NCI-H748 (cell line): Measurements from ENCODE around the gene TEN1.
"Not testable (repeated sequence)": the region's sequence is repeated elsewhere in the genome, so short reads cannot be mapped to it uniquely, and the experiment has no call there.

ENCODE experiments used
- DNase-seq: peaks from one replicate; lab custom pipeline; 2025; ENCODE audit not compliant: unreplicated experiment; lab: John Stamatoyannopoulos, UW

The TEN1 gene

GRCh38 chr17:75978938-75979704, at the start of gene TEN1, which contains the start of gene ACOX1:
TSS of gene TEN1 (plus strand) at chr17:75979240. CDS start at chr17:75986193, 6,953 bp downstream.
TSS of gene ACOX1 (minus strand) at chr17:75979166. CDS start at chr17:75979073, 93 bp downstream.
- peak; percentile 95 for DNase-seq

GRCh38 chr17:75931062-75931461, 48.0 kb upstream of the TEN1 start:
- no peak for DNase-seq

GRCh38 chr17:75932852-75933251, 46.2 kb upstream of the TEN1 start:
- no peak for DNase-seq

- DNase-seq: no peak
Observed at GRCh38 chr17:75933808-75934207, 45.2 kb upstream of the TEN1 start.

- DNase-seq: no peak
Observed at GRCh38 chr17:75937652-75938051, 41.4 kb upstream of the TEN1 start.

GRCh38 chr17:75940727-75941441, 38.2 kb upstream of the TEN1 start, which contains the start of gene FBF1:
TSS of gene FBF1 (minus strand) at chr17:75941042. CDS start at chr17:75938149, 2,893 bp downstream.
- peak; percentile 91 for DNase-seq

GRCh38 chr17:75941442-75941819, 37.6 kb upstream of the TEN1 start:
- no peak for DNase-seq

GRCh38 chr17:75942473-75942872, 36.6 kb upstream of the TEN1 start:
- DNase-seq: no peak

GRCh38 chr17:75943491-75943890, 35.5 kb upstream of the TEN1 start:
- no peak for DNase-seq

- DNase-seq: no peak
Observed at GRCh38 chr17:75945211-75945610, 33.8 kb upstream of the TEN1 start.

GRCh38 chr17:75950421-75950820, 28.6 kb upstream of the TEN1 start:
- no peak for DNase-seq

- no peak for DNase-seq
Observed at GRCh38 chr17:75950855-75951554, 28.0 kb upstream of the TEN1 start.

- no peak for DNase-seq
Observed at GRCh38 chr17:75959051-75959838, 19.8 kb upstream of the TEN1 start.

- no peak for DNase-seq
Observed at GRCh38 chr17:75959839-75960511, 19.1 kb upstream of the TEN1 start.

GRCh38 chr17:75965468-75965867, 13.6 kb upstream of the TEN1 start:
- no peak for DNase-seq

GRCh38 chr17:75969044-75969443, 10.0 kb upstream of the TEN1 start:
- DNase-seq: not testable (repeated sequence)

GRCh38 chr17:75970011-75970523, 9.0 kb upstream of the TEN1 start:
- DNase-seq: no peak

GRCh38 chr17:75970626-75971025, 8.4 kb upstream of the TEN1 start:
- DNase-seq: no peak

GRCh38 chr17:75975187-75975586, 3.9 kb upstream of the TEN1 start:
- DNase-seq: not testable (repeated sequence)

- no peak for DNase-seq
Observed at GRCh38 chr17:75975757-75976174, 3.3 kb upstream of the TEN1 start.
